NCI-H2029 (cell line): Measurements from ENCODE around the gene LMO3.

Experiments used
- DNase-seq: peaks from one replicate; lab custom pipeline; 2025; lab: John Stamatoyannopoulos, UW

Gene LMO3

GRCh38 chr12:16606117-16606200 lies at the start of gene LMO3:
TSS of gene LMO3 (minus strand) at chr12:16606162. CDS start at chr12:16600860, 5,302 bp downstream.
- no peak for DNase-seq

- DNase-seq: no peak
Measured at GRCh38 chr12:16636435-16637055, 30.6 kb upstream of the LMO3 start.

- no peak for DNase-seq
Measured at GRCh38 chr12:16634786-16635185, 28.8 kb upstream of the LMO3 start.

- DNase-seq: no peak
Measured at GRCh38 chr12:16626991-16627390, 21.0 kb upstream of the LMO3 start.

- DNase-seq: no peak
Measured at GRCh38 chr12:16622338-16622737, 16.4 kb upstream of the LMO3 start.

- no peak for DNase-seq
Measured at GRCh38 chr12:16619537-16619936, 13.6 kb upstream of the LMO3 start.

- DNase-seq: no peak
Measured at GRCh38 chr12:16618256-16618655, 12.3 kb upstream of the LMO3 start.

GRCh38 chr12:16613199-16613598 lies 7.2 kb upstream of the LMO3 start:
- DNase-seq: no peak

- DNase-seq: no peak
Measured at GRCh38 chr12:16612647-16613046, 6.7 kb upstream of the LMO3 start.

GRCh38 chr12:16611146-16611545 lies 5.2 kb upstream of the LMO3 start:
- no peak for DNase-seq

- no peak for DNase-seq
Measured at GRCh38 chr12:16610743-16611142, 4.8 kb upstream of the LMO3 start.

GRCh38 chr12:16610001-16610585 lies 4.1 kb upstream of the LMO3 start:
- DNase-seq: no peak

GRCh38 chr12:16608946-16609539 lies 3.1 kb upstream of the LMO3 start:
- DNase-seq: no peak

GRCh38 chr12:16607906-16608775 lies 2.2 kb upstream of the LMO3 start:
- DNase-seq: no peak

- no peak for DNase-seq
Measured at GRCh38 chr12:16606991-16607390, 1.0 kb upstream of the LMO3 start.

- DNase-seq: peak; percentile 60
Measured at GRCh38 chr12:16606201-16606849, 363 bp upstream of the LMO3 start.

GRCh38 chr12:16605642-16606116 lies 283 bp downstream of the LMO3 start:
- peak; percentile 67 for DNase-seq

- DNase-seq: no peak
Measured at GRCh38 chr12:16604596-16605252, 1.2 kb downstream of the LMO3 start.

- peak; percentile 49 for DNase-seq
Measured at GRCh38 chr12:16603916-16604575, 1.9 kb downstream of the LMO3 start.

GRCh38 chr12:16603260-16603915 lies 2.6 kb downstream of the LMO3 start:
- DNase-seq: no peak

- no peak for DNase-seq
Measured at GRCh38 chr12:16602412-16602811, 3.5 kb downstream of the LMO3 start.
